Fibroblast of the conjunctiva (primary cell): ENCODE measurements around the gene PGA4.
"Not testable (repeated sequence)": the region's sequence is repeated elsewhere in the genome, so short reads cannot be mapped to it uniquely, and the experiment has no call there.

Experiments
- DNase-seq: peaks from one replicate; pipeline ENCODE4 v3.0.0-alpha.2; 2010; ENCODE audit warnings: low read depth

Gene PGA4

GRCh38 chr11:61204502-61205059 is 17.6 kb upstream of the PGA4 start:
- DNase-seq, result not testable (repeated sequence)

GRCh38 chr11:61207636-61208310 is 14.4 kb upstream of the PGA4 start:
- not testable (repeated sequence) for DNase-seq

- not testable (repeated sequence) for DNase-seq
Measured at GRCh38 chr11:61210629-61211028, 11.5 kb upstream of the PGA4 start.

- not testable (repeated sequence) for DNase-seq
Measured at GRCh38 chr11:61211327-61211952, 10.7 kb upstream of the PGA4 start.

- DNase-seq, result not testable (repeated sequence)
Measured at GRCh38 chr11:61212202-61212601, 9.9 kb upstream of the PGA4 start.

GRCh38 chr11:61213711-61214324 is 8.3 kb upstream of the PGA4 start:
- DNase-seq, result not testable (repeated sequence)

GRCh38 chr11:61218306-61218705 is 3.8 kb upstream of the PGA4 start:
- not testable (repeated sequence) for DNase-seq

- DNase-seq, result not testable (repeated sequence)
Measured at GRCh38 chr11:61219016-61219415, 3.1 kb upstream of the PGA4 start.

GRCh38 chr11:61222692-61223091 is 545 bp downstream of the PGA4 start:
- DNase-seq, result not testable (repeated sequence)

- DNase-seq, result not testable (repeated sequence)
Measured at GRCh38 chr11:61226457-61227137, 4.5 kb downstream of the PGA4 start.

GRCh38 chr11:61229458-61229857 is 7.3 kb downstream of the PGA4 start:
- not testable (repeated sequence) for DNase-seq

- DNase-seq, result not testable (repeated sequence)
Measured at GRCh38 chr11:61231033-61231432, 8.9 kb downstream of the PGA4 start.

- DNase-seq, result not testable (repeated sequence)
Measured at GRCh38 chr11:61231585-61231984, 9.4 kb downstream of the PGA4 start.

- DNase-seq, result not testable (repeated sequence)
Measured at GRCh38 chr11:61232548-61233145, 10.5 kb downstream of the PGA4 start.

GRCh38 chr11:61237130-61237529 is 15.0 kb downstream of the PGA4 start:
- DNase-seq, result not testable (repeated sequence)

GRCh38 chr11:61240288-61240687 is 18.1 kb downstream of the PGA4 start:
- DNase-seq, result not testable (repeated sequence)

- not testable (repeated sequence) for DNase-seq
Measured at GRCh38 chr11:61240875-61241274, 18.7 kb downstream of the PGA4 start, which contains the start of gene PGA5. Gene PGA5, plus strand, starts transcription at chr11:61241175. Its CDS starts 52 bp downstream, at chr11:61241227.

GRCh38 chr11:61241526-61241925 is 19.4 kb downstream of the PGA4 start:
- not testable (repeated sequence) for DNase-seq

GRCh38 chr11:61245284-61245964 is 23.3 kb downstream of the PGA4 start:
- not testable (repeated sequence) for DNase-seq

GRCh38 chr11:61248071-61248470 is 25.9 kb downstream of the PGA4 start:
- not testable (repeated sequence) for DNase-seq

GRCh38 chr11:61249201-61249600 is 27.1 kb downstream of the PGA4 start:
- not testable (repeated sequence) for DNase-seq
